ENCODE measurements around the gene PHF1.
"Not testable (repeated sequence)": the region's sequence is repeated elsewhere in the genome, so short reads cannot be mapped to it uniquely, and the experiment has no call there.

Gene PHF1

GRCh38 chr6:33410711-33411631 lies at the start of gene PHF1:
PHF1 (plus strand) TSS chr6:33411014; CDS start chr6:33412264, 1,250 bp downstream.
- DNase-seq, result no peak

- DNase-seq, result not testable (repeated sequence)
Measured at GRCh38 chr6:33363486-33363885, 47.3 kb upstream of the PHF1 start.

- DNase-seq, result peak; percentile 84
Measured at GRCh38 chr6:33364475-33365205, 46.2 kb upstream of the PHF1 start.

GRCh38 chr6:33365206-33365971 lies 45.4 kb upstream of the PHF1 start:
- DNase-seq, result not testable (repeated sequence)

GRCh38 chr6:33367009-33367714 lies 43.7 kb upstream of the PHF1 start:
- DNase-seq, result no peak

- DNase-seq, result not testable (repeated sequence)
Measured at GRCh38 chr6:33367715-33368025, 43.1 kb upstream of the PHF1 start.

GRCh38 chr6:33371901-33372300 lies 38.9 kb upstream of the PHF1 start:
- DNase-seq, result not testable (repeated sequence)

GRCh38 chr6:33372526-33373123 lies 38.2 kb upstream of the PHF1 start:
- DNase-seq, result peak; percentile 11

GRCh38 chr6:33373960-33374910 lies 36.6 kb upstream of the PHF1 start:
- no peak for DNase-seq

GRCh38 chr6:33375143-33375671 lies 35.6 kb upstream of the PHF1 start:
- peak; percentile 8 for DNase-seq

GRCh38 chr6:33377171-33377570 lies 33.6 kb upstream of the PHF1 start:
- DNase-seq, result no peak

GRCh38 chr6:33379184-33379583 lies 31.6 kb upstream of the PHF1 start:
- DNase-seq, result not testable (repeated sequence)

- no peak for DNase-seq
Measured at GRCh38 chr6:33380272-33380981, 30.4 kb upstream of the PHF1 start.

GRCh38 chr6:33383427-33384185 lies 27.2 kb upstream of the PHF1 start:
- no peak for DNase-seq

GRCh38 chr6:33384581-33385020 lies 26.2 kb upstream of the PHF1 start:
- no peak for DNase-seq

GRCh38 chr6:33390173-33390572 lies 20.6 kb upstream of the PHF1 start:
- no peak for DNase-seq

GRCh38 chr6:33390767-33391277 lies 20.0 kb upstream of the PHF1 start:
- no peak for DNase-seq

GRCh38 chr6:33391278-33391921 lies 19.4 kb upstream of the PHF1 start, which contains the start of gene KIFC1:
KIFC1 (plus strand) TSS chr6:33391823; CDS start chr6:33391986, 163 bp downstream.
- DNase-seq, result peak; percentile 100
